Activated CD8-positive, alpha-beta T cell treated with anti-CD3 and anti-CD28 coated beads for 36 hours (primary cell): Measurements from ENCODE around the gene CEP41. TPM values are rescaled to one million over a fixed set of nuclear protein-coding genes. Genes with fewer than 3 reads are reported as not detected.

Experiments used
- ATAC-seq: fragments of 200-7000 bp; cut with Tn5 transposase; one replicate; pipeline ENCODE4 v1.10.0; 2021; ENCODE audit warnings: mild to moderate bottlenecking, moderate library complexity
- CTCF ChIA-PET: fragments of 350-600 bp; sonication (Branson Sonifier 250); formaldehyde crosslinking; loops from one replicate; lab custom pipeline; 2021; ENCODE audit warnings: antibody characterized with exemption; lab: Charles Lee
- POLR2A ChIA-PET: fragments of 350-600 bp; sonication (Branson Sonifier 250); formaldehyde crosslinking; loops from one replicate; lab custom pipeline; 2021; ENCODE audit warnings: antibody characterized with exemption; lab: Charles Lee
- DNase-seq: peaks from one replicate; pipeline ENCODE4 v3.0.0-alpha.2; 2020
- H3K27ac Mint-ChIP-seq: one replicate; pipeline ENCODE4 v1.8.0; 2021; ENCODE audit warnings: mild to moderate bottlenecking, mixed read lengths
- H3K27me3 Mint-ChIP-seq: one replicate; pipeline ENCODE4 v1.8.0; 2021; ENCODE audit warnings: mixed read lengths
- H3K36me3 Mint-ChIP-seq: one replicate; pipeline ENCODE4 v1.8.0; 2021; ENCODE audit warnings: low read depth, mixed read lengths
- H3K4me1 Mint-ChIP-seq: one replicate; pipeline ENCODE4 v1.8.0; 2021; ENCODE audit warnings: low read depth, mixed read lengths
- H3K4me3 Mint-ChIP-seq: one replicate; pipeline ENCODE4 v1.8.0; 2021; ENCODE audit warnings: mild to moderate bottlenecking, moderate library complexity, mixed read lengths
- H3K9me3 Mint-ChIP-seq: one replicate; pipeline ENCODE4 v1.8.0; 2021; ENCODE audit warnings: mixed read lengths
- CTCF ChIP-seq: fragments of 200-600 bp; IDR thresholded peaks from one replicate; pipeline ENCODE4 v1.8.0; 2022; ENCODE audit warnings: antibody characterized with exemption, mild to moderate bottlenecking
- intact Hi-C: fragments of 100-400 bp; cut with micrococcal nuclease; formaldehyde crosslinking; loops from one replicate; pipeline ENCODE4 v1.10.0; 2022
- total RNA-seq, 2 experiments: library from RNA; stranded (reverse); gene quantifications; one replicate each; pipeline ENCODE4 v1.2.3, GENCODE V29; 2021

Gene CEP41
- total RNA-seq, 2 experiments from 2014 or later, result 28.0 to 28.1 TPM

GRCh38 chr7:130436253-130436652 is 4.6 kb downstream of the CEP41 start:
- CTCF ChIA-PET, result no interaction called here

GRCh38 chr7:130435311-130435854 is 5.4 kb downstream of the CEP41 start:
- no peak overlapping the region for H3K4me3 Mint-ChIP-seq
- ATAC-seq, result no peak
- peaks cover 22% of the 10 kb centered on the region for H3K36me3 Mint-ChIP-seq
- peaks cover 38% of the 10 kb centered on the region for H3K4me1 Mint-ChIP-seq
- CTCF ChIA-PET, result no interaction called here
- POLR2A ChIA-PET, result no interaction called here
- intact Hi-C loops, result no loop called here
- no peak for DNase-seq
- no peak for TF ChIP-seq CTCF
- H3K27me3 Mint-ChIP-seq, result no peaks in the 10 kb centered on the region
- peaks cover under 1% of the 10 kb centered on the region for H3K9me3 Mint-ChIP-seq
- no peak overlapping the region for H3K27ac Mint-ChIP-seq

More at GRCh38 chr7:130436253-130436652, 4.6 kb downstream of the CEP41 start:
- POLR2A ChIA-PET, result no interaction called here
- Mint-ChIP-seq H3K27ac (no peak overlapping the region), H3K4me1 (peaks cover 40% of the 10 kb centered on the region), H3K36me3 (peaks cover 25% of the 10 kb centered on the region), H3K4me3 (no peak overlapping the region), H3K27me3 (no peaks in the 10 kb centered on the region), H3K9me3 (peaks cover 2% of the 10 kb centered on the region)
- DNase-seq, result no peak
- no peak for TF ChIP-seq CTCF
- ATAC-seq, result no peak
- intact Hi-C loops, result no loop called here

- Mint-ChIP-seq H3K27ac (no peak overlapping the region), H3K4me1 (peaks cover 30% of the 10 kb centered on the region), H3K36me3 (peaks cover 19% of the 10 kb centered on the region), H3K4me3 (no peak overlapping the region), H3K9me3 (no peaks in the 10 kb centered on the region), H3K27me3 (no peaks in the 10 kb centered on the region)
- DNase-seq (no peak), ATAC-seq (no peak)
- TF ChIP-seq CTCF, result no peak
- POLR2A ChIA-PET, result interaction anchor here (0.5 to 1.2 kb wide), 3 partner anchors 8 to 241 kb away, joined by 3 read pairs; no protein-coding TSS in a partner anchor
- CTCF ChIA-PET, result no interaction called here
- intact Hi-C loops, result no loop called here
These were observed 7.5 kb downstream of the CEP41 start for GRCh38 chr7:130433301-130433700.

GRCh38 chr7:130432886-130433285 is 7.9 kb downstream of the CEP41 start:
- POLR2A ChIA-PET, result interaction anchor here (0.5 to 0.9 kb wide), 2 partner anchors 9 to 241 kb away, joined by 3 read pairs; no protein-coding TSS in a partner anchor
- intact Hi-C loops, result no loop called here
- peaks cover 17% of the 10 kb centered on the region for H3K36me3 Mint-ChIP-seq
- H3K9me3 Mint-ChIP-seq, result no peaks in the 10 kb centered on the region
- ATAC-seq (no peak), DNase-seq (no peak)
- H3K4me1 Mint-ChIP-seq, result peaks cover 28% of the 10 kb centered on the region
- CTCF ChIA-PET, result no interaction called here
- no peak overlapping the region for H3K27ac Mint-ChIP-seq
- no peak overlapping the region for H3K4me3 Mint-ChIP-seq
- no peaks in the 10 kb centered on the region for H3K27me3 Mint-ChIP-seq
- no peak for TF ChIP-seq CTCF

- POLR2A ChIA-PET, result no interaction called here
- H3K4me3 Mint-ChIP-seq, result no peak overlapping the region
- no peaks in the 10 kb centered on the region for H3K27me3 Mint-ChIP-seq
- DNase-seq, result no peak
- peaks cover 29% of the 10 kb centered on the region for H3K4me1 Mint-ChIP-seq
- no peak for ATAC-seq
- CTCF ChIA-PET, result no interaction called here
- TF ChIP-seq CTCF, result no peak
- H3K36me3 Mint-ChIP-seq, result peaks cover 9% of the 10 kb centered on the region
- no peak overlapping the region for H3K27ac Mint-ChIP-seq
- intact Hi-C loops, result no loop called here
- H3K9me3 Mint-ChIP-seq, result no peaks in the 10 kb centered on the region
These were observed 9.8 kb downstream of the CEP41 start for GRCh38 chr7:130430841-130431666.
